GM23338 (cell line): ENCODE measurements around the gene TLR5. TPM values are rescaled to one million over a fixed set of nuclear protein-coding genes. Genes with fewer than 3 reads are reported as not detected.
A peak's percentile ranks its signal among the peaks of the same experiment; 100 is the strongest.

Source experiments
- ATAC-seq: fragments of 200-7000 bp; cut with Tn5 transposase; 3 replicates; pipeline ENCODE4 v1.9.1; 2020
- DNase-seq: peaks from one replicate; pipeline ENCODE4 v3.0.0-alpha.2; 2015; ENCODE audit warnings: low spot score
- H2AFZ ChIP-seq: fragments of 200-600 bp; sonication (generic); 2 replicates; pipeline ENCODE4 v1.8.0; 2016; ENCODE audit warnings: antibody characterized with exemption, mild to moderate bottlenecking, moderate library complexity
- H3F3A ChIP-seq: fragments of 200-600 bp; sonication (generic); replicated peaks from 2 replicates; pipeline ENCODE4 v1.8.0; 2017; ENCODE audit warnings: antibody characterized with exemption, mixed run types, low read depth
- H3K27ac ChIP-seq: fragments of 200-600 bp; sonication (generic); 2 replicates; pipeline ENCODE4 v1.6.1; 2016; ENCODE audit warnings: low read depth
- H3K27me3 ChIP-seq: fragments of 200-600 bp; sonication (generic); 2 replicates; pipeline ENCODE4 v1.8.0; 2016; ENCODE audit warnings: mild to moderate bottlenecking, mixed run types, moderate library complexity; ENCODE audit not compliant: insufficient read depth
- H3K36me3 ChIP-seq: fragments of 200-600 bp; sonication (generic); 2 replicates; pipeline ENCODE4 v1.8.0; 2016; ENCODE audit warnings: mild to moderate bottlenecking; ENCODE audit not compliant: insufficient read depth
- H3K4me1 ChIP-seq: fragments of 200-600 bp; sonication (generic); 2 replicates; pipeline ENCODE4 v1.8.0; 2016; ENCODE audit warnings: mild to moderate bottlenecking, moderate library complexity; ENCODE audit not compliant: insufficient read depth
- H3K4me2 ChIP-seq: fragments of 200-600 bp; sonication (generic); 2 replicates; pipeline ENCODE4 v1.7.1; 2017; ENCODE audit warnings: mixed run types
- H3K4me3 ChIP-seq: fragments of 200-600 bp; sonication (generic); 2 replicates; pipeline ENCODE4 v1.6.1; 2016; ENCODE audit warnings: mixed run types
- H3K79me2 ChIP-seq: fragments of 200-600 bp; sonication (generic); replicated peaks from 2 replicates; pipeline ENCODE4 v1.8.0; 2017; ENCODE audit warnings: mild to moderate bottlenecking; ENCODE audit not compliant: insufficient read depth
- H3K9me2 ChIP-seq: fragments of 200-600 bp; sonication (generic); 2 replicates; pipeline ENCODE4 v1.8.0; 2017; ENCODE audit not compliant: insufficient read depth
- H4K20me1 ChIP-seq: fragments of 200-600 bp; sonication (generic); replicated peaks from 2 replicates; pipeline ENCODE4 v1.8.0; 2017; ENCODE audit warnings: mild to moderate bottlenecking; ENCODE audit not compliant: insufficient read depth
- H3K27ac Mint-ChIP-seq: 2 replicates; pipeline ENCODE4 v1.8.0; 2020; ENCODE audit warnings: inconsistent platforms, mild to moderate bottlenecking, moderate library complexity, mixed read lengths
- H3K27me3 Mint-ChIP-seq: 3 replicates; pipeline ENCODE4 v1.8.0; 2022; ENCODE audit warnings: low read depth, mild to moderate bottlenecking, moderate library complexity, mixed read lengths, inconsistent platforms; ENCODE audit not compliant: insufficient read depth, poor library complexity
- H3K36me3 Mint-ChIP-seq: 3 replicates; pipeline ENCODE4 v1.8.0; 2021; ENCODE audit warnings: low read depth, mild to moderate bottlenecking, inconsistent platforms, moderate library complexity, mixed read lengths
- H3K4me1 Mint-ChIP-seq: 3 replicates; pipeline ENCODE4 v1.8.0; 2020; ENCODE audit warnings: mild to moderate bottlenecking, inconsistent platforms, mixed read lengths
- H3K4me3 Mint-ChIP-seq: 3 replicates; pipeline ENCODE4 v1.8.0; 2021; ENCODE audit warnings: moderate library complexity, mild to moderate bottlenecking, inconsistent platforms, mixed read lengths
- H3K9me3 Mint-ChIP-seq: 3 replicates; pipeline ENCODE4 v1.8.0; 2020; ENCODE audit warnings: moderate library complexity, mild to moderate bottlenecking, inconsistent platforms, mixed read lengths
- CREB1 ChIP-seq: fragments of 250-450 bp; sonication (Bioruptor Pico); IDR thresholded peaks from 2 replicates; pipeline ENCODE4 v1.5.0; 2020; ENCODE audit warnings: low read depth, mild to moderate bottlenecking, moderate library complexity
- CTCF ChIP-seq, 2 experiments: fragments of 200-600 bp in 1 of 2; sonication (generic) in 1 of 2; conservative IDR thresholded peaks; 2 replicates each; pipeline versions ENCODE4 v1.5.1 to v1.6.1; 2016 to 2017; ENCODE audit warnings: antibody characterized with exemption in 2 of 2, low read depth in 2 of 2, mild to moderate bottlenecking in 2 of 2, moderate library complexity in 1 of 2
- EZH2 ChIP-seq: fragments of 200-600 bp; sonication (generic); IDR thresholded peaks from one replicate; pipeline ENCODE4 v1.8.0; 2017; ENCODE audit warnings: antibody characterized with exemption, mild to moderate bottlenecking, low read depth; ENCODE audit not compliant: unreplicated experiment
- EZH2phosphoT487 ChIP-seq: fragments of 200-600 bp; sonication (generic); IDR thresholded peaks from one replicate; pipeline ENCODE4 v1.8.1; 2018; ENCODE audit warnings: antibody characterized with exemption; ENCODE audit not compliant: unreplicated experiment
- JUNB ChIP-seq: IDR thresholded peaks from one replicate; pipeline ENCODE4 v1.6.1; 2016; ENCODE audit warnings: antibody characterized with exemption; ENCODE audit not compliant: unreplicated experiment
- NANOG ChIP-seq: IDR thresholded peaks from 2 replicates; pipeline ENCODE4 v1.6.1; 2016; ENCODE audit warnings: antibody characterized with exemption, borderline replicate concordance
- POLR2AphosphoS5 ChIP-seq: IDR thresholded peaks from 2 replicates; pipeline ENCODE4 v1.6.1; 2016; ENCODE audit warnings: antibody characterized with exemption, low read depth
- STAT1 ChIP-seq: IDR thresholded peaks from one replicate; pipeline ENCODE4 v1.6.1; 2016; ENCODE audit warnings: antibody characterized with exemption; ENCODE audit not compliant: unreplicated experiment
- ZNF114 ChIP-seq: fragments of 250-450 bp; sonication (Bioruptor Pico); IDR thresholded peaks from 2 replicates; pipeline ENCODE4 v1.5.0; 2020; ENCODE audit warnings: mild to moderate bottlenecking, moderate library complexity
- long read RNA-seq: library from polyadenylated mRNA; unstranded; transcript quantifications from one replicate; pipeline ENCODE4 v2.0.0, GENCODE V29; 2020; ENCODE audit not compliant: unreplicated experiment
- polyA plus RNA-seq: library from polyadenylated mRNA; unstranded; fragments of >200 nt; fragmentation: Nextera tagmentation; extraction: Ambion mirVana; gene quantifications from 2 replicates; pipeline ENCODE4 v1.2.1, GENCODE V29; 2016
- total RNA-seq: library from RNA; depleted of rRNA; stranded (reverse); fragments of >200 nt; shearing (Covaris generic); gene quantifications from 2 replicates; pipeline ENCODE4 v1.2.3, GENCODE V29; 2014; rRNA removed
- TF ChIP-seq, protein P1 (sequence below): IDR thresholded peaks from one replicate; pipeline ENCODE4 v1.6.1; 2018; ENCODE audit warnings: antibody characterized with exemption; ENCODE audit not compliant: unreplicated experiment

The TLR5 gene, protein sequence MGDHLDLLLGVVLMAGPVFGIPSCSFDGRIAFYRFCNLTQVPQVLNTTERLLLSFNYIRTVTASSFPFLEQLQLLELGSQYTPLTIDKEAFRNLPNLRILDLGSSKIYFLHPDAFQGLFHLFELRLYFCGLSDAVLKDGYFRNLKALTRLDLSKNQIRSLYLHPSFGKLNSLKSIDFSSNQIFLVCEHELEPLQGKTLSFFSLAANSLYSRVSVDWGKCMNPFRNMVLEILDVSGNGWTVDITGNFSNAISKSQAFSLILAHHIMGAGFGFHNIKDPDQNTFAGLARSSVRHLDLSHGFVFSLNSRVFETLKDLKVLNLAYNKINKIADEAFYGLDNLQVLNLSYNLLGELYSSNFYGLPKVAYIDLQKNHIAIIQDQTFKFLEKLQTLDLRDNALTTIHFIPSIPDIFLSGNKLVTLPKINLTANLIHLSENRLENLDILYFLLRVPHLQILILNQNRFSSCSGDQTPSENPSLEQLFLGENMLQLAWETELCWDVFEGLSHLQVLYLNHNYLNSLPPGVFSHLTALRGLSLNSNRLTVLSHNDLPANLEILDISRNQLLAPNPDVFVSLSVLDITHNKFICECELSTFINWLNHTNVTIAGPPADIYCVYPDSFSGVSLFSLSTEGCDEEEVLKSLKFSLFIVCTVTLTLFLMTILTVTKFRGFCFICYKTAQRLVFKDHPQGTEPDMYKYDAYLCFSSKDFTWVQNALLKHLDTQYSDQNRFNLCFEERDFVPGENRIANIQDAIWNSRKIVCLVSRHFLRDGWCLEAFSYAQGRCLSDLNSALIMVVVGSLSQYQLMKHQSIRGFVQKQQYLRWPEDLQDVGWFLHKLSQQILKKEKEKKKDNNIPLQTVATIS
- total RNA-seq (0.10 and 0.50 TPM in 2 replicates), polyA plus RNA-seq (0.39 and 1.3 TPM in 2 replicates)
- long read RNA-seq, partial matches to known transcripts: 0 of 1 reads
- long read RNA-seq, other reads (novel, unspliced or antisense): 1 of 1 reads

GRCh38 chr1:223142795-223143536 is at the start of gene TLR5:
Gene TLR5, minus strand, starts transcription at chr1:223143248. Its CDS starts 30,217 bp downstream, at chr1:223113031.
- Histone ChIP-seq H3K9me2 (peaks cover 6% of the 10 kb centered on the region; the same call in 1 of the 2 replicates), H2AFZ (peak within 1 kb of the TSS; percentile 100), H3K4me2 (peak within 1 kb of the TSS; percentile 79), H3K27ac (no peak within 1 kb of the TSS), H3K4me1 (peaks cover 6% of the 10 kb centered on the region), H3K27me3 (0 out of 2 replicates have a peak, but pooled peaks cover 9% of the 10 kb centered on the region), H3K4me3 (peak within 1 kb of the TSS; percentile 66), H4K20me1 (no peaks in the 10 kb centered on the region), H3K36me3 (no peaks in the 10 kb centered on the region), H3K79me2 (no peaks in the 10 kb centered on the region), H3F3A (0 out of 2 replicates have a peak, but pooled peaks cover 10% of the 10 kb centered on the region)
- Mint-ChIP-seq H3K9me3 (peaks cover 6% of the 10 kb centered on the region; the same call in 2 of the 3 replicates), H3K36me3 (no peaks in the 10 kb centered on the region), H3K4me1 (peaks cover 21% of the 10 kb centered on the region), H3K4me3 (peak within 1 kb of the TSS; percentile 68), H3K27ac (no peak within 1 kb of the TSS), H3K27me3 (peaks cover 9% of the 10 kb centered on the region)
- TF ChIP-seq CTCF (conservative IDR thresholded peaks at IDR 0.05; ENCODE audit: low read depth in 2 of 2) (peak; percentile 61 to 63), POLR2AphosphoS5 (peak; percentile 71), NANOG (no peak), CREB1 (CRISPR knock-in tag) (0 out of 2 replicates have a peak, but pooled peaks have one; percentile 14), EZH2 (no peak)
- ATAC-seq (peak; percentile 96), DNase-seq (peak; percentile 90)

GRCh38 chr1:223189903-223190724 is 47.1 kb upstream of the TLR5 start:
- Histone ChIP-seq H3K4me1 (no peaks in the 10 kb centered on the region), H3K36me3 (no peaks in the 10 kb centered on the region), H3K27ac (no peak overlapping the region), H3F3A (no peaks in the 10 kb centered on the region), H3K4me2 (no peak overlapping the region), H3K79me2 (no peaks in the 10 kb centered on the region), H2AFZ (no peak overlapping the region), H3K4me3 (no peak overlapping the region), H4K20me1 (no peaks in the 10 kb centered on the region), H3K9me2 (no peaks in the 10 kb centered on the region), H3K27me3 (no peaks in the 10 kb centered on the region)
- no peak for ATAC-seq
- Mint-ChIP-seq H3K4me3 (no peak overlapping the region), H3K27me3 (peaks cover 2% of the 10 kb centered on the region), H3K4me1 (no peaks in the 10 kb centered on the region; the same call in 2 of the 3 replicates), H3K9me3 (no peaks in the 10 kb centered on the region), H3K36me3 (no peaks in the 10 kb centered on the region), H3K27ac (no peak overlapping the region)
- TF ChIP-seq EZH2phosphoT487 (no peak), ZNF114 (CRISPR knock-in tag) (no peak), POLR2AphosphoS5 (no peak), JUNB (no peak), STAT1 (no peak), NANOG (no peak)
- TF ChIP-seq, protein P1, sequence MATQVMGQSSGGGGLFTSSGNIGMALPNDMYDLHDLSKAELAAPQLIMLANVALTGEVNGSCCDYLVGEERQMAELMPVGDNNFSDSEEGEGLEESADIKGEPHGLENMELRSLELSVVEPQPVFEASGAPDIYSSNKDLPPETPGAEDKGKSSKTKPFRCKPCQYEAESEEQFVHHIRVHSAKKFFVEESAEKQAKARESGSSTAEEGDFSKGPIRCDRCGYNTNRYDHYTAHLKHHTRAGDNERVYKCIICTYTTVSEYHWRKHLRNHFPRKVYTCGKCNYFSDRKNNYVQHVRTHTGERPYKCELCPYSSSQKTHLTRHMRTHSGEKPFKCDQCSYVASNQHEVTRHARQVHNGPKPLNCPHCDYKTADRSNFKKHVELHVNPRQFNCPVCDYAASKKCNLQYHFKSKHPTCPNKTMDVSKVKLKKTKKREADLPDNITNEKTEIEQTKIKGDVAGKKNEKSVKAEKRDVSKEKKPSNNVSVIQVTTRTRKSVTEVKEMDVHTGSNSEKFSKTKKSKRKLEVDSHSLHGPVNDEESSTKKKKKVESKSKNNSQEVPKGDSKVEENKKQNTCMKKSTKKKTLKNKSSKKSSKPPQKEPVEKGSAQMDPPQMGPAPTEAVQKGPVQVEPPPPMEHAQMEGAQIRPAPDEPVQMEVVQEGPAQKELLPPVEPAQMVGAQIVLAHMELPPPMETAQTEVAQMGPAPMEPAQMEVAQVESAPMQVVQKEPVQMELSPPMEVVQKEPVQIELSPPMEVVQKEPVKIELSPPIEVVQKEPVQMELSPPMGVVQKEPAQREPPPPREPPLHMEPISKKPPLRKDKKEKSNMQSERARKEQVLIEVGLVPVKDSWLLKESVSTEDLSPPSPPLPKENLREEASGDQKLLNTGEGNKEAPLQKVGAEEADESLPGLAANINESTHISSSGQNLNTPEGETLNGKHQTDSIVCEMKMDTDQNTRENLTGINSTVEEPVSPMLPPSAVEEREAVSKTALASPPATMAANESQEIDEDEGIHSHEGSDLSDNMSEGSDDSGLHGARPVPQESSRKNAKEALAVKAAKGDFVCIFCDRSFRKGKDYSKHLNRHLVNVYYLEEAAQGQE: no peak
- DNase-seq: no peak
